GM11168 (cell line): ENCODE measurements around the gene CENPB.
"Not testable (repeated sequence)": the region's sequence is repeated elsewhere in the genome, so short reads cannot be mapped to it uniquely, and the experiment has no call there.

Experiments
- in situ Hi-C: fragments of 300-500 bp; cut with MboI; formaldehyde crosslinking; loops from one replicate; pipeline ENCODE4 v1.12.0; 2022; ENCODE audit warnings: low sequenced_read_pairs; ENCODE audit not compliant: unreplicated experiment

CENPB gene

GRCh38 chr20:3786665-3787323 lies at the start of gene CENPB:
Gene CENPB (minus strand): TSS chr20:3786740. CDS start chr20:3786483, 257 bp downstream.
- in situ Hi-C loops, result loop anchor here (10.0 kb wide), 1 partner anchor 68 kb away; no protein-coding TSS in a partner anchor

GRCh38 chr20:3836132-3836531 lies 49.6 kb upstream of the CENPB start:
- in situ Hi-C loops, result no loop called here

- in situ Hi-C loops, result not testable (repeated sequence)
Observed at GRCh38 chr20:3829891-3830290, 43.4 kb upstream of the CENPB start.

GRCh38 chr20:3828798-3829197 lies 42.3 kb upstream of the CENPB start:
- in situ Hi-C loops, result no loop called here

GRCh38 chr20:3826420-3826819 lies 39.9 kb upstream of the CENPB start:
- in situ Hi-C loops, result no loop called here

GRCh38 chr20:3825526-3825925 lies 39.0 kb upstream of the CENPB start:
- in situ Hi-C loops, result no loop called here

- in situ Hi-C loops, result no loop called here
Observed at GRCh38 chr20:3823881-3824280, 37.3 kb upstream of the CENPB start.

GRCh38 chr20:3821996-3822395 lies 35.5 kb upstream of the CENPB start:
- in situ Hi-C loops, result no loop called here

GRCh38 chr20:3820901-3821727 lies 34.6 kb upstream of the CENPB start:
- in situ Hi-C loops, result no loop called here

GRCh38 chr20:3820048-3820900 lies 33.7 kb upstream of the CENPB start, which contains the start of gene AP5S1:
Gene AP5S1 (plus strand): TSS chr20:3820547. CDS start chr20:3822118, 1,571 bp downstream.
- in situ Hi-C loops, result no loop called here

GRCh38 chr20:3819411-3820047 lies 33.0 kb upstream of the CENPB start:
- in situ Hi-C loops, result no loop called here

- in situ Hi-C loops, result no loop called here
Observed at GRCh38 chr20:3818155-3819151, 31.9 kb upstream of the CENPB start.

GRCh38 chr20:3815703-3816315 lies 29.3 kb upstream of the CENPB start:
- in situ Hi-C loops, result no loop called here

- in situ Hi-C loops, result no loop called here
Observed at GRCh38 chr20:3814928-3815495, 28.5 kb upstream of the CENPB start.

- in situ Hi-C loops, result no loop called here
Observed at GRCh38 chr20:3813848-3814581, 27.5 kb upstream of the CENPB start.

- in situ Hi-C loops, result no loop called here
Observed at GRCh38 chr20:3812975-3813847, 26.7 kb upstream of the CENPB start.

- in situ Hi-C loops, result no loop called here
Observed at GRCh38 chr20:3812259-3812681, 25.7 kb upstream of the CENPB start.
